ENCODE results near the gene CATSPER2.
"Not testable (repeated sequence)": the region's sequence is repeated elsewhere in the genome, so short reads cannot be mapped to it uniquely, and the experiment has no call there.

Gene CATSPER2

GRCh38 chr15:43648649-43649429 is at the start of gene CATSPER2:
Gene CATSPER2 (minus strand): TSS chr15:43648844. CDS start chr15:43648061, 783 bp downstream.
- DNase-seq: no peak

- DNase-seq: not testable (repeated sequence)
Observed at GRCh38 chr15:43693148-43694022, 44.7 kb upstream of the CATSPER2 start, which contains the start of gene CKMT1A. Gene CKMT1A (plus strand): TSS chr15:43693859. CDS start chr15:43694051, 192 bp downstream.

- not testable (repeated sequence) for DNase-seq
Observed at GRCh38 chr15:43692679-43693078, 44.0 kb upstream of the CATSPER2 start.

- not testable (repeated sequence) for DNase-seq
Observed at GRCh38 chr15:43689604-43690301, 41.1 kb upstream of the CATSPER2 start.

- not testable (repeated sequence) for DNase-seq
Observed at GRCh38 chr15:43674175-43674574, 25.5 kb upstream of the CATSPER2 start.

GRCh38 chr15:43666177-43666576 is 17.5 kb upstream of the CATSPER2 start:
- DNase-seq: not testable (repeated sequence)

GRCh38 chr15:43663333-43663732 is 14.7 kb upstream of the CATSPER2 start:
- DNase-seq: not testable (repeated sequence)

GRCh38 chr15:43662293-43662692 is 13.6 kb upstream of the CATSPER2 start:
- DNase-seq: not testable (repeated sequence)

- DNase-seq: not testable (repeated sequence)
Observed at GRCh38 chr15:43659727-43660126, 11.1 kb upstream of the CATSPER2 start.

- not testable (repeated sequence) for DNase-seq
Observed at GRCh38 chr15:43649430-43649926, 834 bp upstream of the CATSPER2 start.

GRCh38 chr15:43638464-43639204 is 10.0 kb downstream of the CATSPER2 start:
- not testable (repeated sequence) for DNase-seq

- DNase-seq: not testable (repeated sequence)
Observed at GRCh38 chr15:43626937-43627336, 21.7 kb downstream of the CATSPER2 start.

GRCh38 chr15:43625106-43625505 is 23.5 kb downstream of the CATSPER2 start:
- no peak for DNase-seq

- DNase-seq: not testable (repeated sequence)
Observed at GRCh38 chr15:43622068-43622799, 26.4 kb downstream of the CATSPER2 start.

- not testable (repeated sequence) for DNase-seq
Observed at GRCh38 chr15:43618700-43619099, 29.9 kb downstream of the CATSPER2 start, which contains the start of gene STRC. Gene STRC (minus strand): TSS chr15:43618800. CDS start chr15:43618722, 78 bp downstream.

- DNase-seq: not testable (repeated sequence)
Observed at GRCh38 chr15:43617750-43618149, 30.9 kb downstream of the CATSPER2 start.

- not testable (repeated sequence) for DNase-seq
Observed at GRCh38 chr15:43602233-43602632, 46.4 kb downstream of the CATSPER2 start.

- not testable (repeated sequence) for DNase-seq
Observed at GRCh38 chr15:43600200-43600599, 48.4 kb downstream of the CATSPER2 start.

GRCh38 chr15:43599131-43599530 is 49.5 kb downstream of the CATSPER2 start:
- DNase-seq: not testable (repeated sequence)

- DNase-seq: not testable (repeated sequence)
Observed at GRCh38 chr15:43593328-43594190, 55.1 kb downstream of the CATSPER2 start, which contains the start of gene CKMT1B. Gene CKMT1B (plus strand): TSS chr15:43594027. CDS start chr15:43594219, 192 bp downstream.

Data from CD4-positive, alpha-beta T cell treated with Interleukin-4 for 1 hour (primary cell).